ENCODE results near the gene DHRS3.

The DHRS3 gene

GRCh38 chr1:12591267-12591938 lies 26.6 kb downstream of the DHRS3 start:
- TF ChIP-seq FOXP2 (optimal IDR thresholded peaks at IDR 0.05; ENCODE audit: borderline replicate concordance, extremely low read depth, extremely low read length, insufficient read depth) (peak; percentile 49), REST (IDR thresholded peaks at IDR 0.05; ENCODE audit: insufficient read depth in 1 of 2, low read depth in 2 of 2, low read length in 2 of 2) (no peak), SIN3A (IDR thresholded peaks at IDR 0.05; ENCODE audit: borderline replicate concordance, insufficient read depth, low read length) (peak; percentile 68; the same call in 1 of the 2 replicates)

- TF ChIP-seq SIN3A (IDR thresholded peaks at IDR 0.05; ENCODE audit: borderline replicate concordance, insufficient read depth, low read length) (no peak), POLR2AphosphoS5 (IDR thresholded peaks at IDR 0.05; ENCODE audit: low read depth, low read length) (no peak), FOXP2 (optimal IDR thresholded peaks at IDR 0.05; ENCODE audit: borderline replicate concordance, extremely low read depth, extremely low read length, insufficient read depth) (no peak), REST (IDR thresholded peaks at IDR 0.05; ENCODE audit: insufficient read depth in 1 of 2, low read depth in 2 of 2, low read length in 2 of 2) (no peak), TAF1 (IDR thresholded peaks at IDR 0.05; ENCODE audit: borderline replicate concordance, insufficient read depth, low read length) (no peak)
Observed at GRCh38 chr1:12588695-12589094, 29.3 kb downstream of the DHRS3 start.

GRCh38 chr1:12587981-12588640 lies 29.9 kb downstream of the DHRS3 start:
- TF ChIP-seq FOXP2 (optimal IDR thresholded peaks at IDR 0.05; ENCODE audit: borderline replicate concordance, extremely low read depth, extremely low read length, insufficient read depth) (no peak), TAF1 (IDR thresholded peaks at IDR 0.05; ENCODE audit: borderline replicate concordance, insufficient read depth, low read length) (no peak), POLR2AphosphoS5 (IDR thresholded peaks at IDR 0.05; ENCODE audit: low read depth, low read length) (no peak), REST (IDR thresholded peaks at IDR 0.05; ENCODE audit: insufficient read depth in 1 of 2, low read depth in 2 of 2, low read length in 2 of 2) (no peak), SIN3A (IDR thresholded peaks at IDR 0.05; ENCODE audit: borderline replicate concordance, insufficient read depth, low read length) (no peak)

- TF ChIP-seq REST (IDR thresholded peaks at IDR 0.05; ENCODE audit: insufficient read depth in 1 of 2, low read depth in 2 of 2, low read length in 2 of 2) = no peak
- no peak for TF ChIP-seq SIN3A (IDR thresholded peaks at IDR 0.05; ENCODE audit: borderline replicate concordance, insufficient read depth, low read length)
- no peak for TF ChIP-seq POLR2AphosphoS5 (IDR thresholded peaks at IDR 0.05; ENCODE audit: low read depth, low read length)
- no peak for TF ChIP-seq TAF1 (IDR thresholded peaks at IDR 0.05; ENCODE audit: borderline replicate concordance, insufficient read depth, low read length)
- TF ChIP-seq FOXP2 (optimal IDR thresholded peaks at IDR 0.05; ENCODE audit: borderline replicate concordance, extremely low read depth, extremely low read length, insufficient read depth) = no peak
Observed at GRCh38 chr1:12585951-12586942, 31.8 kb downstream of the DHRS3 start.
